HepG2 (cell line): ENCODE results near the gene GLYR1. TPM values are rescaled to one million over a fixed set of nuclear protein-coding genes. Genes with fewer than 3 reads are reported as not detected.

Source experiments
- ARHGAP35 ChIP-seq: sonication (generic); formaldehyde crosslinking; IDR thresholded peaks from 2 replicates; pipeline ENCODE4 v1.9.0; 2022; ENCODE audit warnings: mild to moderate bottlenecking, inconsistent platforms, moderate library complexity, missing genetic modification reagents, borderline replicate concordance
- FOSL1 ChIP-seq: sonication (generic); formaldehyde crosslinking; IDR thresholded peaks from 2 replicates; pipeline ENCODE4 v1.9.0; 2021; ENCODE audit warnings: missing genetic modification reagents, borderline replicate concordance
- HMG20A ChIP-seq: IDR thresholded peaks from 2 replicates; pipeline ENCODE4 v1.6.1; 2016; ENCODE audit warnings: borderline replicate concordance
- PAWR ChIP-seq: sonication (generic); formaldehyde crosslinking; IDR thresholded peaks from 2 replicates; pipeline ENCODE4 v1.4.0; 2020; ENCODE audit warnings: missing genetic modification reagents, mild to moderate bottlenecking, borderline replicate concordance
- POGZ ChIP-seq: sonication (generic); formaldehyde crosslinking; IDR thresholded peaks from 2 replicates; pipeline ENCODE4 v1.4.0; 2020; ENCODE audit warnings: mild to moderate bottlenecking, missing genetic modification reagents
- SETDB1 ChIP-seq: sonication (generic); formaldehyde crosslinking; IDR thresholded peaks from 2 replicates; pipeline ENCODE4 v1.5.1; 2020; ENCODE audit warnings: missing genetic modification reagents, mild to moderate bottlenecking, borderline replicate concordance
- SMC3 ChIP-seq: IDR thresholded peaks from 2 replicates; pipeline ENCODE4 v1.6.1; 2011; ENCODE audit warnings: low read length, improper control_type of control experiment
- ZNF232 ChIP-seq: sonication (generic); formaldehyde crosslinking; IDR thresholded peaks from 2 replicates; pipeline ENCODE4 v1.4.0; 2020; ENCODE audit warnings: missing genetic modification reagents, borderline replicate concordance
- ZNF282 ChIP-seq: fragments of 450-650 bp; IDR thresholded peaks from 2 replicates; pipeline ENCODE4 v1.6.1; 2018; ENCODE audit not compliant: partially characterized antibody
- ZNF33B ChIP-seq: sonication (generic); formaldehyde crosslinking; IDR thresholded peaks from 2 replicates; pipeline ENCODE4 v1.5.1; 2020; ENCODE audit warnings: mild to moderate bottlenecking, missing genetic modification reagents
- ZNF747 ChIP-seq: sonication (generic); formaldehyde crosslinking; IDR thresholded peaks from 2 replicates; pipeline ENCODE4 v1.8.1; 2023; ENCODE audit warnings: missing genetic modification reagents, mild to moderate bottlenecking, borderline replicate concordance
- polyA plus RNA-seq, 8 experiments: library from polyadenylated mRNA; depleted of rRNA in 3 of 8; stranded (reverse) in 7 of 8; unstranded in 1 of 8; fragments of >200 nt; fragmentation: Illumina TruSeq in 4 of 8; extraction: Trizol in 4 of 8; gene quantifications; 2 replicates each; pipeline versions ENCODE4 v1.2.1 to v1.2.3, GENCODE V29; 2011 to 2016; ENCODE audit warnings: low read depth in 4 of 8, missing spikeins in 1 of 8, mixed read lengths in 1 of 8; ENCODE audit not compliant: insufficient read depth in 1 of 8
- total RNA-seq, 5 experiments: library from RNA; depleted of rRNA; stranded (reverse); fragments of >200 nt; fragmentation: Illumina TruSeq; extraction: Trizol; gene quantifications; 2 replicates each; pipeline ENCODE4 v1.2.3, GENCODE V29; 2016; ENCODE audit warnings: low read depth in 1 of 5
- TF ChIP-seq, protein P1 (sequence below): sonication (generic); formaldehyde crosslinking; IDR thresholded peaks from 2 replicates; pipeline ENCODE4 v1.8.0; 2022; ENCODE audit warnings: missing genetic modification reagents, mild to moderate bottlenecking, moderate library complexity, borderline replicate concordance
- TF ChIP-seq, protein P2 (sequence below), 2 experiments: sonication (generic) in 1 of 2; formaldehyde crosslinking in 1 of 2; IDR thresholded peaks; 2 replicates each; pipeline versions ENCODE4 v1.4.0 to v1.6.1; 2016 to 2020; ENCODE audit warnings: borderline replicate concordance in 1 of 2, low read depth in 1 of 2, mild to moderate bottlenecking in 1 of 2, missing genetic modification reagents in 1 of 2
- TF ChIP-seq, protein P3 (sequence below): sonication (generic); formaldehyde crosslinking; IDR thresholded peaks from 2 replicates; pipeline ENCODE4 v1.4.0; 2020; ENCODE audit warnings: missing genetic modification reagents, borderline replicate concordance
- TF ChIP-seq, protein P4 (sequence below): sonication (generic); formaldehyde crosslinking; IDR thresholded peaks from 2 replicates; pipeline ENCODE4 v1.5.0; 2020; ENCODE audit warnings: missing genetic modification reagents
- TF ChIP-seq, protein P5 (sequence below): sonication (generic); formaldehyde crosslinking; IDR thresholded peaks from 2 replicates; pipeline ENCODE4 v1.8.0; 2022; ENCODE audit warnings: mild to moderate bottlenecking, missing genetic modification reagents; ENCODE audit not compliant: insufficient replicate concordance

GLYR1 gene
- total and polyA plus RNA-seq, 2 of the 13 experiments (the other 11 are each of a cell fraction or from before 2014, with no cell fraction given): 28.3 to 48.7 TPM

DNA sequence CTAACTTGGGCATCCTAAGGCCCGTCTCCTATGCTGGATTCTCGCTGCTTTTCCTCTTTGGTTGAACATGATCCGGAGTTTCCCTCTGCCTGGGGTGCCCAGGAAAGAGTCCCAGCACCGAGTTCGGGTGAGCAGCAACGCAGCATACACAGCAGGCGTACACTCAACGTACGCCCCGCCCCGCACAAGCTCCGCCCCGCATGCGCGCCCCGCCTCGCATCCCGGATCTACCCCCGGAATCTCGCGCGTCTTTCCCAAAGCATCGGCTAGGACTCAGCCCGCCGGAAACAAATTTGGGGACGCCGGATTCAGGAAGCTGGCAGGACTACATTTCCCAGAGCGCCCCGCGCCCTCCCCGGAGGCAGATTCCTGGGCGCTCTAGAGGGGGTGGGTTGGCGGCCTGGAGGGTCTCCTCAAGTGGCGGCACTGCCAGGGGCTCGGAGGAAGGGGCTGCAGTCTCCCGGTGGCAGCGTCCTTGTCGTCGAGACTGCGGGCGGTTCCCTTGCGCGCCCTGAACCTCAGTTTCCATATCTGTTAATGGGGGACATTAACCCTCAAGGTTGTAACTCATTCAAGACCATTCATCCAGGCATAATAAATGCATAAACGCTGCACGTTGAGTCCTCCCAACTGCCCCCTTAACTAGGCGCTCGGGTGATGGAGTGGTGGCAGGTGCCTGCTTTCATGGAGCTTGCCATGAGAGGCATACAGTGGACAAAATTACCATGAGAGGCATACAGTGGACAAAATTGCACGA lies 78.4 kb downstream of the GLYR1 start (continued):
- TF ChIP-seq ZNF232 (CRISPR knock-in tag) (no peak), FOSL1 (no peak), ZNF33B (CRISPR knock-in tag) (no peak), ARHGAP35 (CRISPR knock-in tag) (no peak; the same call in 1 of the 2 replicates), SETDB1 (no peak), ZNF282 (no peak), POGZ (peak; percentile 60), SMC3 (no peak), PAWR (no peak), HMG20A (CRISPR knock-in tag) (0 out of 2 replicates have a peak, but pooled peaks have one; percentile 15), ZNF747 (CRISPR knock-in tag) (no peak)
- TF ChIP-seq, protein P1, sequence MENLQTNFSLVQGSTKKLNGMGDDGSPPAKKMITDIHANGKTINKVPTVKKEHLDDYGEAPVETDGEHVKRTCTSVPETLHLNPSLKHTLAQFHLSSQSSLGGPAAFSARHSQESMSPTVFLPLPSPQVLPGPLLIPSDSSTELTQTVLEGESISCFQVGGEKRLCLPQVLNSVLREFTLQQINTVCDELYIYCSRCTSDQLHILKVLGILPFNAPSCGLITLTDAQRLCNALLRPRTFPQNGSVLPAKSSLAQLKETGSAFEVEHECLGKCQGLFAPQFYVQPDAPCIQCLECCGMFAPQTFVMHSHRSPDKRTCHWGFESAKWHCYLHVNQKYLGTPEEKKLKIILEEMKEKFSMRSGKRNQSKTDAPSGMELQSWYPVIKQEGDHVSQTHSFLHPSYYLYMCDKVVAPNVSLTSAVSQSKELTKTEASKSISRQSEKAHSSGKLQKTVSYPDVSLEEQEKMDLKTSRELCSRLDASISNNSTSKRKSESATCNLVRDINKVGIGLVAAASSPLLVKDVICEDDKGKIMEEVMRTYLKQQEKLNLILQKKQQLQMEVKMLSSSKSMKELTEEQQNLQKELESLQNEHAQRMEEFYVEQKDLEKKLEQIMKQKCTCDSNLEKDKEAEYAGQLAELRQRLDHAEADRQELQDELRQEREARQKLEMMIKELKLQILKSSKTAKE: no peak
- TF ChIP-seq, protein P2, sequence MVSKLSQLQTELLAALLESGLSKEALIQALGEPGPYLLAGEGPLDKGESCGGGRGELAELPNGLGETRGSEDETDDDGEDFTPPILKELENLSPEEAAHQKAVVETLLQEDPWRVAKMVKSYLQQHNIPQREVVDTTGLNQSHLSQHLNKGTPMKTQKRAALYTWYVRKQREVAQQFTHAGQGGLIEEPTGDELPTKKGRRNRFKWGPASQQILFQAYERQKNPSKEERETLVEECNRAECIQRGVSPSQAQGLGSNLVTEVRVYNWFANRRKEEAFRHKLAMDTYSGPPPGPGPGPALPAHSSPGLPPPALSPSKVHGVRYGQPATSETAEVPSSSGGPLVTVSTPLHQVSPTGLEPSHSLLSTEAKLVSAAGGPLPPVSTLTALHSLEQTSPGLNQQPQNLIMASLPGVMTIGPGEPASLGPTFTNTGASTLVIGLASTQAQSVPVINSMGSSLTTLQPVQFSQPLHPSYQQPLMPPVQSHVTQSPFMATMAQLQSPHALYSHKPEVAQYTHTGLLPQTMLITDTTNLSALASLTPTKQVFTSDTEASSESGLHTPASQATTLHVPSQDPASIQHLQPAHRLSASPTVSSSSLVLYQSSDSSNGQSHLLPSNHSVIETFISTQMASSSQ (IDR thresholded peaks at IDR 0.05; ENCODE audit: low read depth): no peak
- TF ChIP-seq, protein P2 (CRISPR knock-in tag; IDR thresholded peaks at IDR 0.05; ENCODE audit: borderline replicate concordance): 0 out of 2 replicates have a peak, but pooled peaks have one; percentile 32
- TF ChIP-seq, protein P3, sequence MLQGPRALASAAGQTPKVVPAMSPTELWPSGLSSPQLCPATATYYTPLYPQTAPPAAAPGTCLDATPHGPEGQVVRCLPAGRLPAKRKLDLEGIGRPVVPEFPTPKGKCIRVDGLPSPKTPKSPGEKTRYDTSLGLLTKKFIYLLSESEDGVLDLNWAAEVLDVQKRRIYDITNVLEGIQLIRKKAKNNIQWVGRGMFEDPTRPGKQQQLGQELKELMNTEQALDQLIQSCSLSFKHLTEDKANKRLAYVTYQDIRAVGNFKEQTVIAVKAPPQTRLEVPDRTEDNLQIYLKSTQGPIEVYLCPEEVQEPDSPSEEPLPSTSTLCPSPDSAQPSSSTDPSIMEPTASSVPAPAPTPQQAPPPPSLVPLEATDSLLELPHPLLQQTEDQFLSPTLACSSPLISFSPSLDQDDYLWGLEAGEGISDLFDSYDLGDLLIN (CRISPR knock-in tag): 0 out of 2 replicates have a peak, but pooled peaks have one; percentile 51
- TF ChIP-seq, protein P4, sequence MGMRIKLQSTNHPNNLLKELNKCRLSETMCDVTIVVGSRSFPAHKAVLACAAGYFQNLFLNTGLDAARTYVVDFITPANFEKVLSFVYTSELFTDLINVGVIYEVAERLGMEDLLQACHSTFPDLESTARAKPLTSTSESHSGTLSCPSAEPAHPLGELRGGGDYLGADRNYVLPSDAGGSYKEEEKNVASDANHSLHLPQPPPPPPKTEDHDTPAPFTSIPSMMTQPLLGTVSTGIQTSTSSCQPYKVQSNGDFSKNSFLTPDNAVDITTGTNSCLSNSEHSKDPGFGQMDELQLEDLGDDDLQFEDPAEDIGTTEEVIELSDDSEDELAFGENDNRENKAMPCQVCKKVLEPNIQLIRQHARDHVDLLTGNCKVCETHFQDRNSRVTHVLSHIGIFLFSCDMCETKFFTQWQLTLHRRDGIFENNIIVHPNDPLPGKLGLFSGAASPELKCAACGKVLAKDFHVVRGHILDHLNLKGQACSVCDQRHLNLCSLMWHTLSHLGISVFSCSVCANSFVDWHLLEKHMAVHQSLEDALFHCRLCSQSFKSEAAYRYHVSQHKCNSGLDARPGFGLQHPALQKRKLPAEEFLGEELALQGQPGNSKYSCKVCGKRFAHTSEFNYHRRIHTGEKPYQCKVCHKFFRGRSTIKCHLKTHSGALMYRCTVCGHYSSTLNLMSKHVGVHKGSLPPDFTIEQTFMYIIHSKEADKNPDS: no peak
- TF ChIP-seq, protein P5, sequence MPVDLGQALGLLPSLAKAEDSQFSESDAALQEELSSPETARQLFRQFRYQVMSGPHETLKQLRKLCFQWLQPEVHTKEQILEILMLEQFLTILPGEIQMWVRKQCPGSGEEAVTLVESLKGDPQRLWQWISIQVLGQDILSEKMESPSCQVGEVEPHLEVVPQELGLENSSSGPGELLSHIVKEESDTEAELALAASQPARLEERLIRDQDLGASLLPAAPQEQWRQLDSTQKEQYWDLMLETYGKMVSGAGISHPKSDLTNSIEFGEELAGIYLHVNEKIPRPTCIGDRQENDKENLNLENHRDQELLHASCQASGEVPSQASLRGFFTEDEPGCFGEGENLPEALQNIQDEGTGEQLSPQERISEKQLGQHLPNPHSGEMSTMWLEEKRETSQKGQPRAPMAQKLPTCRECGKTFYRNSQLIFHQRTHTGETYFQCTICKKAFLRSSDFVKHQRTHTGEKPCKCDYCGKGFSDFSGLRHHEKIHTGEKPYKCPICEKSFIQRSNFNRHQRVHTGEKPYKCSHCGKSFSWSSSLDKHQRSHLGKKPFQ (CRISPR knock-in tag): no peak
